ENCODE results near the gene FBXO28.

Gene FBXO28

GRCh38 chr1:224092601-224093000, 21.3 kb upstream of the FBXO28 start:
- H3K27me3 ChIP-seq (ENCODE audit: control insufficient read depth in 5 of 5, insufficient read depth in 4 of 5, low read length in 5 of 5) = peaks cover 0 to 5% (median 0%) of the 10 kb centered on the region in 5 donors
- H3K4me3 ChIP-seq (ENCODE audit: low read depth in 1 of 5, low read length in 5 of 5) = no peak overlapping the region
- no peaks in the 10 kb centered on the region for H3K4me1 ChIP-seq (ENCODE audit: control insufficient read depth in 5 of 5, insufficient read depth in 5 of 5, low read length in 5 of 5)
- no peaks in the 10 kb centered on the region for H3K36me3 ChIP-seq (ENCODE audit: control insufficient read depth in 5 of 5, insufficient read depth in 5 of 5, low read length in 5 of 5)
- peaks cover 0 to 3% (median 0%) of the 10 kb centered on the region in 5 donors for H3K9me3 ChIP-seq (ENCODE audit: control insufficient read depth in 5 of 5, low read length in 5 of 5)
- no peak overlapping the region for H3K27ac ChIP-seq (ENCODE audit: low read depth, low read length)
- no peak overlapping the region for H3K9ac ChIP-seq (ENCODE audit: low read length in 5 of 5)

- no peak overlapping the region for H3K9ac ChIP-seq (ENCODE audit: low read length in 5 of 5)
- no peak overlapping the region for H3K4me3 ChIP-seq (ENCODE audit: low read depth in 1 of 5, low read length in 5 of 5)
- H3K27ac ChIP-seq (ENCODE audit: low read depth, low read length) = no peak overlapping the region
- H3K4me1 ChIP-seq (ENCODE audit: control insufficient read depth in 5 of 5, insufficient read depth in 5 of 5, low read length in 5 of 5) = no peaks in the 10 kb centered on the region
- peaks cover 0 to 5% (median 0%) of the 10 kb centered on the region in 5 donors for H3K27me3 ChIP-seq (ENCODE audit: control insufficient read depth in 5 of 5, insufficient read depth in 4 of 5, low read length in 5 of 5)
- peaks cover 0 to 3% (median 0%) of the 10 kb centered on the region in 5 donors for H3K9me3 ChIP-seq (ENCODE audit: control insufficient read depth in 5 of 5, low read length in 5 of 5)
- H3K36me3 ChIP-seq (ENCODE audit: control insufficient read depth in 5 of 5, insufficient read depth in 5 of 5, low read length in 5 of 5) = no peaks in the 10 kb centered on the region
Measured at GRCh38 chr1:224095339-224095738, 18.6 kb upstream of the FBXO28 start.

DNA sequence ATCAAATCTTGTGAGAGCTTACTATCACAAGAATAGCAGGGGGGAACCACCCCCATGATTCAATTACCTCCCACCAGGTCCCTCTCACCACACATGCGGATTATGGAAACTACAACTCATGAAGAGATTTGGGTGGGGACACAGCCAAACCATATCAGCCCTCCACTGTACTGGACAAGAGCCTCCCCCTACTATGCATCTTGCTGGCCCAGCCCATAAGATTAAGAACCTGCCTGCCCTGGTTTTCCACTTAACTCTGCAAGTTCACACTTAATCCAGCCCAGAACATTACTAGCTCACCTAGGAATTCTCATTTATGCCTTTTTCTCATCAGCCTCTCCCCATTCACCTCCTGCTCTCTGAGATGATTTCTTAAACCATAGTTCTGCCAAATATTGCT, 18.0 kb upstream of the FBXO28 start:
- no peak overlapping the region for H3K27ac ChIP-seq (ENCODE audit: low read depth, low read length)
- H3K27me3 ChIP-seq (ENCODE audit: control insufficient read depth in 5 of 5, insufficient read depth in 4 of 5, low read length in 5 of 5) = peaks cover 0 to 5% (median 0%) of the 10 kb centered on the region in 5 donors
- H3K4me3 ChIP-seq (ENCODE audit: low read depth in 1 of 5, low read length in 5 of 5) = no peak overlapping the region
- H3K9ac ChIP-seq (ENCODE audit: low read length in 5 of 5) = no peak overlapping the region
- H3K4me1 ChIP-seq (ENCODE audit: control insufficient read depth in 5 of 5, insufficient read depth in 5 of 5, low read length in 5 of 5) = no peaks in the 10 kb centered on the region
- H3K36me3 ChIP-seq (ENCODE audit: control insufficient read depth in 5 of 5, insufficient read depth in 5 of 5, low read length in 5 of 5) = no peaks in the 10 kb centered on the region
- H3K9me3 ChIP-seq (ENCODE audit: control insufficient read depth in 5 of 5, low read length in 5 of 5) = peaks cover 0 to 3% (median 0%) of the 10 kb centered on the region in 5 donors

GRCh38 chr1:224096773-224097172, 17.1 kb upstream of the FBXO28 start:
- Histone ChIP-seq H3K27ac (ENCODE audit: low read depth, low read length) (no peak overlapping the region), H3K9me3 (ENCODE audit: control insufficient read depth in 5 of 5, low read length in 5 of 5) (peaks cover 0 to 3% (median 0%) of the 10 kb centered on the region in 5 donors), H3K4me3 (ENCODE audit: low read depth in 1 of 5, low read length in 5 of 5) (no peak overlapping the region), H3K9ac (ENCODE audit: low read length in 5 of 5) (no peak overlapping the region), H3K36me3 (ENCODE audit: control insufficient read depth in 5 of 5, insufficient read depth in 5 of 5, low read length in 5 of 5) (no peaks in the 10 kb centered on the region), H3K4me1 (ENCODE audit: control insufficient read depth in 5 of 5, insufficient read depth in 5 of 5, low read length in 5 of 5) (no peaks in the 10 kb centered on the region), H3K27me3 (ENCODE audit: control insufficient read depth in 5 of 5, insufficient read depth in 4 of 5, low read length in 5 of 5) (peaks cover 0 to 5% (median 0%) of the 10 kb centered on the region in 5 donors)

DNA sequence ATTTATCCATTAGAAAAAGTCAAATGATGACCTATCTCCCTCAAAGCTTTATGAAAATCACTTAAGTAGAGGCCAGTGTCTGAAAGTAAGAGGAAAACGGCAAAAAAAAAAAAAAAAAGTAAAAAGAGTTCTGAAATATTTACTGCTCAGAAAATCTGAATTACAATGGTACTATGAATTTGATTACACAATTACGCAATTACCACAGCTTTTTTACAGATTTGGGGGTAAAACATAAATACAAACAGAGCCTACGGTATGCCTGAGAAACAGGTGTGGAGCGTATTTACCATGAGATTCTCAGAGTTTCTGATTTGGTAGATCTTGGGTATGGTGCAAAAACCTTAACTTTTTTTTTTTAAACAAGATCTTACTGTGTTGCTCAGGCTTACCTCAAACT, 15.9 kb upstream of the FBXO28 start:
- H3K9me3 ChIP-seq (ENCODE audit: control insufficient read depth in 5 of 5, low read length in 5 of 5) = peaks cover 0 to 3% (median 0%) of the 10 kb centered on the region in 5 donors

DNA sequence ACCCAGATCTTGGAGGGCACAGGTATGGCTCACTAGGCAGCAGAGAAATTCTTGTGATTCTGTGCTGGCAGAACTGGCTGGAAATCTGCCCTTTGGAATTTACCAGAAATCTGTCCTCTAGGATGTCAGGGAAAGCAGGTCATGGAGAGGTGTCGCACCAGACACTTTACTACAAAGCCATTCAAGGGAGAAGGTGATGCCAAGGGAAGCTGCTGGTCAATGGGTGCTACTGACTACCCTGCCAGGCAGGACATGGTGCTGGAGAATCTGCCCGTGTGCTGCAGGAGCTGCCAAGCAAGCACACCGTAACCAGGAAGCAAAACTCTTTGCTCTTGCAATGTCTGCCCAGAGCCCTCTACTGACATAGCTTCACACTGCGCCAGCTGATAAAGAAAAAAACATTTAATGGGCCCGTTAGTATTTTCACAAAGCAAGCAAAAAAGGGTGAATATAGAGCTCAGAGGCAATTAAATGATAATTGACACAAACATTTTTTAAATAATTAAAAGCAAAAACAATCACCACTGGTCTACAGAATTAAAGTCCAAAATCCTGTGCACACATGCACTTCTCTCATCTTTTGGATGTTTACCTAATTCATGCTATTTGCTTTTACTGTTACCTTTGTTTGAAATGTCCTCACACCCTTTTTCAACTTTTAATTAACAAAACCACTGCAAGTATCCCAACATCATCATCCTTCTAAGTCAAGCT, 7.2 kb upstream of the FBXO28 start:
- Histone ChIP-seq H3K9ac (ENCODE audit: low read length in 5 of 5) (no peak overlapping the region), H3K4me1 (ENCODE audit: control insufficient read depth in 5 of 5, insufficient read depth in 5 of 5, low read length in 5 of 5) (no peaks in the 10 kb centered on the region), H3K9me3 (ENCODE audit: control insufficient read depth in 5 of 5, low read length in 5 of 5) (no peaks in the 10 kb centered on the region), H3K4me3 (ENCODE audit: low read depth in 1 of 5, low read length in 5 of 5) (no peak overlapping the region), H3K36me3 (ENCODE audit: control insufficient read depth in 5 of 5, insufficient read depth in 5 of 5, low read length in 5 of 5) (no peaks in the 10 kb centered on the region), H3K27ac (ENCODE audit: low read depth, low read length) (no peak overlapping the region), H3K27me3 (ENCODE audit: control insufficient read depth in 5 of 5, insufficient read depth in 4 of 5, low read length in 5 of 5) (peaks cover 0 to 3% (median 2%) of the 10 kb centered on the region in 5 donors)

More for the DNA sequence above, 15.9 kb upstream of the FBXO28 start:
- Histone ChIP-seq H3K36me3 (ENCODE audit: control insufficient read depth in 5 of 5, insufficient read depth in 5 of 5, low read length in 5 of 5) (no peaks in the 10 kb centered on the region), H3K4me3 (ENCODE audit: low read depth in 1 of 5, low read length in 5 of 5) (no peak overlapping the region), H3K9ac (ENCODE audit: low read length in 5 of 5) (no peak overlapping the region), H3K4me1 (ENCODE audit: control insufficient read depth in 5 of 5, insufficient read depth in 5 of 5, low read length in 5 of 5) (no peaks in the 10 kb centered on the region), H3K27me3 (ENCODE audit: control insufficient read depth in 5 of 5, insufficient read depth in 4 of 5, low read length in 5 of 5) (peaks cover 0 to 5% (median 0%) of the 10 kb centered on the region in 5 donors), H3K27ac (ENCODE audit: low read depth, low read length) (no peak overlapping the region)

- no peaks in the 10 kb centered on the region for H3K4me1 ChIP-seq (ENCODE audit: control insufficient read depth in 5 of 5, insufficient read depth in 5 of 5, low read length in 5 of 5)
Measured at GRCh38 chr1:224107282-224107625, 6.7 kb upstream of the FBXO28 start.

DNA sequence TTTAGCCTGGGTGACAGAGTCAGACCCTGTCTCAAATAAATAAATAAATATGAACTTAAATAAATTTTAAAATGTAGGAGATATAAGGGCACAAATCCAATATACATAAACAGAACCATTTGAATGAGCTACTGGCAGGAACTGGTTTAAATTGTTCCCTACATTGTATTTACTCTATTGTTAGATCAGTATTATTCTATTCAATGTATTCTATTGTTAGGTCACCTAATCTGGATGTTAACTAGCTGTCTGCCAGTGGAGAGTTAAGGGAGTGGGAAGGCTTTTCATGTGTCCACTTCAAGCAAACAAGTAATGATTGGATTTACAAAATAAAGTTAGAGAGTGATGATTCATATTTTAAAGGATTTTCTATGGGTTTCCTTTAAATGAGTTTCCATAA, 4.9 kb upstream of the FBXO28 start:
- Histone ChIP-seq H3K4me1 (ENCODE audit: control insufficient read depth in 5 of 5, insufficient read depth in 5 of 5, low read length in 5 of 5) (peaks cover 0 to 7% (median 5%) of the 10 kb centered on the region in 5 donors), H3K9me3 (ENCODE audit: control insufficient read depth in 5 of 5, low read length in 5 of 5) (no peaks in the 10 kb centered on the region), H3K36me3 (ENCODE audit: control insufficient read depth in 5 of 5, insufficient read depth in 5 of 5, low read length in 5 of 5) (no peaks in the 10 kb centered on the region), H3K9ac (ENCODE audit: low read length in 5 of 5) (no peak overlapping the region), H3K4me3 (ENCODE audit: low read depth in 1 of 5, low read length in 5 of 5) (no peak overlapping the region), H3K27ac (ENCODE audit: low read depth, low read length) (no peak overlapping the region), H3K27me3 (ENCODE audit: control insufficient read depth in 5 of 5, insufficient read depth in 4 of 5, low read length in 5 of 5) (peaks cover 0 to 3% (median 2%) of the 10 kb centered on the region in 5 donors)

More at GRCh38 chr1:224107282-224107625, 6.7 kb upstream of the FBXO28 start:
- H3K4me3 ChIP-seq (ENCODE audit: low read depth in 1 of 5, low read length in 5 of 5) = no peak overlapping the region
- no peak overlapping the region for H3K9ac ChIP-seq (ENCODE audit: low read length in 5 of 5)
- peaks cover 0 to 3% (median 2%) of the 10 kb centered on the region in 5 donors for H3K27me3 ChIP-seq (ENCODE audit: control insufficient read depth in 5 of 5, insufficient read depth in 4 of 5, low read length in 5 of 5)
- H3K9me3 ChIP-seq (ENCODE audit: control insufficient read depth in 5 of 5, low read length in 5 of 5) = no peaks in the 10 kb centered on the region
- no peaks in the 10 kb centered on the region for H3K36me3 ChIP-seq (ENCODE audit: control insufficient read depth in 5 of 5, insufficient read depth in 5 of 5, low read length in 5 of 5)
- H3K27ac ChIP-seq (ENCODE audit: low read depth, low read length) = no peak overlapping the region

DNA sequence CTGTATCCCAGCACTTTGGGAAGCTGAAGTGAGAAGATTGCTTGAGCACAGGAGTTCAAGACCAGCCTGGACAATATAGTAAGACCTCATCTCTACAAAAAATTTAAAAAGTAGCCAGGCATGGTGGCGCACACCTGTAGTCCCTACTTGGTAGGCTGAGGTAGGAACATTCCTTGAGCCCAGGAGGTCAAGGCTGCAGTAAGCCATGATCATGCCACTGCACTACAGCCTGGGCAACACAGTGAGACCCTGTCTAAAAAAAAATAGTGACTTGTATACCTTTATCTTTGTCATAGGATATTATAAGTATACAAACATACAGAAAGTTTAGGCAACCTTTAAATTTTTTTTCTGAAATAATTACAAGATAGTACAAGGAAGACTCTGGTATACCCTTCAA, 3.9 kb upstream of the FBXO28 start:
- no peak overlapping the region for H3K4me3 ChIP-seq (ENCODE audit: low read depth in 1 of 5, low read length in 5 of 5)
- H3K9ac ChIP-seq (ENCODE audit: low read length in 5 of 5) = no peak overlapping the region
- no peaks in the 10 kb centered on the region for H3K9me3 ChIP-seq (ENCODE audit: control insufficient read depth in 5 of 5, low read length in 5 of 5)
- no peak overlapping the region for H3K27ac ChIP-seq (ENCODE audit: low read depth, low read length)
- H3K4me1 ChIP-seq (ENCODE audit: control insufficient read depth in 5 of 5, insufficient read depth in 5 of 5, low read length in 5 of 5) = peaks cover 0 to 14% (median 11%) of the 10 kb centered on the region in 5 donors
- peaks cover 0 to 3% (median 2%) of the 10 kb centered on the region in 5 donors for H3K27me3 ChIP-seq (ENCODE audit: control insufficient read depth in 5 of 5, insufficient read depth in 4 of 5, low read length in 5 of 5)
- H3K36me3 ChIP-seq (ENCODE audit: control insufficient read depth in 5 of 5, insufficient read depth in 5 of 5, low read length in 5 of 5) = no peaks in the 10 kb centered on the region

- peaks cover 2 to 28% (median 27%) of the 10 kb centered on the region in 5 donors for H3K4me1 ChIP-seq (ENCODE audit: control insufficient read depth in 5 of 5, insufficient read depth in 5 of 5, low read length in 5 of 5)
Measured at GRCh38 chr1:224113005-224113404, 906 bp upstream of the FBXO28 start.

More at GRCh38 chr1:224113005-224113404, 906 bp upstream of the FBXO28 start:
- Histone ChIP-seq H3K27me3 (ENCODE audit: control insufficient read depth in 5 of 5, insufficient read depth in 4 of 5, low read length in 5 of 5) (peaks cover 0 to 3% (median 2%) of the 10 kb centered on the region in 5 donors), H3K9me3 (ENCODE audit: control insufficient read depth in 5 of 5, low read length in 5 of 5) (no peaks in the 10 kb centered on the region), H3K36me3 (ENCODE audit: control insufficient read depth in 5 of 5, insufficient read depth in 5 of 5, low read length in 5 of 5) (no peaks in the 10 kb centered on the region), H3K9ac (ENCODE audit: low read length in 5 of 5) (no peak overlapping the region), H3K4me3 (ENCODE audit: low read depth in 1 of 5, low read length in 5 of 5) (no peak overlapping the region), H3K27ac (ENCODE audit: low read depth, low read length) (no peak overlapping the region)
